Suprapubic skin (tissue), 4 donors: ENCODE data around the gene ADARB1. TPM values are rescaled to one million over a fixed set of nuclear protein-coding genes. Genes with fewer than 3 reads are reported as not detected.

Experiments used
- DNase-seq, 2 donors: peaks; one replicate each; pipeline ENCODE4 v3.0.0-alpha.2; 2019; ENCODE audit warnings: low spot score in 2 of 2
- H3K27ac ChIP-seq: fragments of 200-600 bp; sonication (generic); one replicate; pipeline ENCODE4 v1.5.1; 2019
- H3K27me3 ChIP-seq: fragments of 200-600 bp; sonication (generic); one replicate; pipeline ENCODE4 v1.5.1; 2019
- H3K36me3 ChIP-seq: fragments of 200-600 bp; sonication (generic); one replicate; pipeline ENCODE4 v1.5.1; 2019
- H3K4me1 ChIP-seq: fragments of 200-600 bp; sonication (generic); one replicate; pipeline ENCODE4 v1.5.1; 2019
- H3K4me3 ChIP-seq: fragments of 200-600 bp; sonication (generic); one replicate; pipeline ENCODE4 v1.5.1; 2019; ENCODE audit warnings: mild to moderate bottlenecking
- H3K9me3 ChIP-seq: fragments of 200-600 bp; sonication (generic); one replicate; pipeline ENCODE4 v1.5.1; 2019
- CTCF ChIP-seq, 2 donors: fragments of 200-600 bp in 1 of 2; fragments of 450-650 bp in 1 of 2; sonication (generic) in 1 of 2; IDR thresholded peaks; one replicate each; pipeline ENCODE4 v1.5.1; 2016 to 2019; ENCODE audit warnings: antibody characterized with exemption in 2 of 2, mild to moderate bottlenecking in 1 of 2, moderate library complexity in 1 of 2
- EP300 ChIP-seq: sonication (generic); formaldehyde crosslinking; IDR thresholded peaks from one replicate; pipeline ENCODE4 v1.6.1; 2017; ENCODE audit warnings: antibody characterized with exemption
- POLR2A ChIP-seq, 2 donors: fragments of 450-650 bp; IDR thresholded peaks; one replicate each; pipeline ENCODE4 v1.6.1; 2017; ENCODE audit warnings: antibody characterized with exemption in 2 of 2, mild to moderate bottlenecking in 2 of 2, moderate library complexity in 2 of 2
- POLR2AphosphoS5 ChIP-seq, 3 donors: sonication (generic); formaldehyde crosslinking; IDR thresholded peaks; one replicate each; pipeline ENCODE4 v1.6.1; 2017; ENCODE audit warnings: antibody characterized with exemption in 3 of 3
- WGBS: methylation state at CpG from one replicate; pipeline ENCODE4 v1.1.5; 2018; 5-methylcytosine and 5-hydroxymethylcytosine counted together
- total RNA-seq, 4 donors: library from RNA; depleted of rRNA; stranded (reverse); fragments of >200 nt; gene quantifications; one replicate each; pipeline ENCODE4 v1.1.0, GENCODE V29; 2016

The ADARB1 gene
- total RNA-seq, 4 donors from 2014 or later = 13.2 to 23.6 (median 20.3) TPM

GRCh38 chr21:45113543-45113942 lies 39.2 kb downstream of the ADARB1 start:
- DNase-seq = no peak
- peaks cover 30% of the 10 kb centered on the region for H3K4me1 ChIP-seq
- no peaks in the 10 kb centered on the region for H3K36me3 ChIP-seq
- H3K27me3 ChIP-seq = no peaks in the 10 kb centered on the region
- TF ChIP-seq POLR2AphosphoS5 (IDR thresholded peaks at IDR 0.05) (no peak), EP300 (no peak), POLR2A (IDR thresholded peaks at IDR 0.05) (no peak), CTCF (IDR thresholded peaks at IDR 0.05) (no peak)
- H3K9me3 ChIP-seq = no peaks in the 10 kb centered on the region
- H3K27ac ChIP-seq = no peak overlapping the region
- 71% methylated on average over 6 of the region's 6 CpGs for whole genome bisulfite sequencing
- H3K4me3 ChIP-seq = no peak overlapping the region

GRCh38 chr21:45114072-45114471 lies 39.7 kb downstream of the ADARB1 start:
- Histone ChIP-seq H3K9me3 (no peaks in the 10 kb centered on the region), H3K36me3 (no peaks in the 10 kb centered on the region), H3K4me3 (no peak overlapping the region), H3K4me1 (peaks cover 28% of the 10 kb centered on the region), H3K27me3 (no peaks in the 10 kb centered on the region), H3K27ac (no peak overlapping the region)
- no peak for DNase-seq
- TF ChIP-seq POLR2A (IDR thresholded peaks at IDR 0.05) (no peak), EP300 (no peak), CTCF (IDR thresholded peaks at IDR 0.05) (no peak), POLR2AphosphoS5 (IDR thresholded peaks at IDR 0.05) (no peak)
- WGBS = 63% methylated on average over 5 of the region's 5 CpGs

- DNase-seq = no peak
- 74% methylated on average over 5 of the region's 5 CpGs for WGBS
- no peak for TF ChIP-seq CTCF (IDR thresholded peaks at IDR 0.05)
- TF ChIP-seq EP300 = no peak
- TF ChIP-seq POLR2A (IDR thresholded peaks at IDR 0.05) = no peak
- TF ChIP-seq POLR2AphosphoS5 (IDR thresholded peaks at IDR 0.05) = no peak
- peaks cover 24% of the 10 kb centered on the region for H3K4me1 ChIP-seq
- no peaks in the 10 kb centered on the region for H3K36me3 ChIP-seq
- no peak overlapping the region for H3K4me3 ChIP-seq
- H3K27ac ChIP-seq = no peak overlapping the region
- H3K9me3 ChIP-seq = no peaks in the 10 kb centered on the region
- H3K27me3 ChIP-seq = no peaks in the 10 kb centered on the region
These were observed 40.1 kb downstream of the ADARB1 start for GRCh38 chr21:45114475-45114874.

GRCh38 chr21:45115141-45115540 lies 40.8 kb downstream of the ADARB1 start:
- H3K27me3 ChIP-seq = no peaks in the 10 kb centered on the region
- WGBS = 95% methylated on average over 5 of the region's 5 CpGs
- peaks cover 20% of the 10 kb centered on the region for H3K4me1 ChIP-seq
- no peaks in the 10 kb centered on the region for H3K9me3 ChIP-seq
- TF ChIP-seq POLR2AphosphoS5 (IDR thresholded peaks at IDR 0.05) (no peak), POLR2A (IDR thresholded peaks at IDR 0.05) (no peak), CTCF (IDR thresholded peaks at IDR 0.05) (no peak), EP300 (no peak)
- DNase-seq = no peak
- no peaks in the 10 kb centered on the region for H3K36me3 ChIP-seq
- H3K4me3 ChIP-seq = no peak overlapping the region
- H3K27ac ChIP-seq = no peak overlapping the region

- Histone ChIP-seq H3K36me3 (peaks cover 6% of the 10 kb centered on the region), H3K4me3 (no peak overlapping the region), H3K4me1 (peaks cover 11% of the 10 kb centered on the region), H3K9me3 (no peaks in the 10 kb centered on the region), H3K27me3 (no peaks in the 10 kb centered on the region), H3K27ac (no peak overlapping the region)
- DNase-seq = no peak
- WGBS = 64% methylated on average over 6 of the region's 6 CpGs
- TF ChIP-seq POLR2AphosphoS5 (IDR thresholded peaks at IDR 0.05) (no peak), EP300 (no peak), CTCF (IDR thresholded peaks at IDR 0.05) (no peak), POLR2A (IDR thresholded peaks at IDR 0.05) (no peak)
These were observed 41.7 kb downstream of the ADARB1 start for GRCh38 chr21:45116066-45116465.
